Liver (tissue), 9 donors: ENCODE data around the gene ACKR4. TPM values are rescaled to one million over a fixed set of nuclear protein-coding genes. Genes with fewer than 3 reads are reported as not detected.
"Not testable (repeated sequence)": the region's sequence is repeated elsewhere in the genome, so short reads cannot be mapped to it uniquely, and the experiment has no call there.

ENCODE experiments used
- DNase-seq: peaks from one replicate; pipeline ENCODE4 v3.0.0-alpha.2; 2017; ENCODE audit warnings: low spot score
- H3K27ac ChIP-seq, 2 donors: one replicate each; pipeline ENCODE4 v1.7.0; 2013; ENCODE audit warnings: inconsistent platforms in 2 of 2, low read length in 2 of 2, control low read depth in 1 of 2, low read depth in 1 of 2, mild to moderate bottlenecking in 1 of 2
- H3K27me3 ChIP-seq, 4 donors: one replicate each; pipeline versions ENCODE4 v1.6.1 to v1.7.0; 2013; ENCODE audit warnings: low read length in 3 of 4, inconsistent platforms in 1 of 4, mild to moderate bottlenecking in 1 of 4, moderate library complexity in 1 of 4; ENCODE audit not compliant: control insufficient read depth in 4 of 4, insufficient read depth in 4 of 4
- H3K36me3 ChIP-seq, 4 donors: one replicate each; pipeline versions ENCODE4 v1.6.1 to v1.7.0; 2013; ENCODE audit warnings: low read length in 3 of 4, mild to moderate bottlenecking in 3 of 4, low read depth in 1 of 4, moderate library complexity in 1 of 4; ENCODE audit not compliant: control insufficient read depth in 4 of 4, insufficient read depth in 3 of 4
- H3K4me1 ChIP-seq, 4 donors: one replicate each; pipeline versions ENCODE4 v1.6.1 to v1.7.0; 2013; ENCODE audit warnings: low read length in 3 of 4, mild to moderate bottlenecking in 3 of 4, moderate library complexity in 1 of 4; ENCODE audit not compliant: control insufficient read depth in 4 of 4, insufficient read depth in 4 of 4
- H3K4me3 ChIP-seq, 3 donors: one replicate each; pipeline versions ENCODE4 v1.6.1 to v1.7.0; 2013; ENCODE audit warnings: low read length in 3 of 3, control low read depth in 1 of 3, low read depth in 1 of 3, mild to moderate bottlenecking in 1 of 3
- H3K9ac ChIP-seq, 2 donors: one replicate each; pipeline ENCODE4 v1.7.0; 2013; ENCODE audit warnings: low read length in 2 of 2, mild to moderate bottlenecking in 2 of 2, moderate library complexity in 2 of 2, control low read depth in 1 of 2, low read depth in 1 of 2
- H3K9me3 ChIP-seq, 4 donors: one replicate each; pipeline versions ENCODE4 v1.6.1 to v1.7.0; 2013; ENCODE audit warnings: low read length in 3 of 4; ENCODE audit not compliant: control insufficient read depth in 4 of 4
- ATF3 ChIP-seq: IDR thresholded peaks from 2 replicates; pipeline ENCODE4 v1.6.1; 2016; ENCODE audit warnings: antibody characterized with exemption
- CTCF ChIP-seq: fragments of 150-350 bp; IDR thresholded peaks from 2 replicates; pipeline ENCODE4 v1.5.1; 2017; ENCODE audit warnings: improper control_type of control experiment, low read depth, low read length; ENCODE audit not compliant: missing input control
- EGR1 ChIP-seq, 2 donors: IDR thresholded peaks; 2 replicates each; pipeline ENCODE4 v1.6.1; 2016 to 2018; ENCODE audit warnings: antibody characterized with exemption in 2 of 2, low read depth in 2 of 2
- FOXA1 ChIP-seq: IDR thresholded peaks from 2 replicates; pipeline ENCODE4 v1.6.1; 2016; ENCODE audit warnings: antibody characterized with exemption
- FOXA2 ChIP-seq: IDR thresholded peaks from 2 replicates; pipeline ENCODE4 v1.6.1; 2016; ENCODE audit warnings: antibody characterized with exemption
- GABPA ChIP-seq, 2 donors: IDR thresholded peaks in 1 of 2; conservative IDR thresholded peaks in 1 of 2; 2 replicates each; pipeline ENCODE4 v1.6.1; 2016; ENCODE audit warnings: antibody characterized with exemption in 2 of 2, mild to moderate bottlenecking in 1 of 2, moderate library complexity in 1 of 2
- HNF4A ChIP-seq, 2 donors: conservative IDR thresholded peaks; 2 replicates each; pipeline ENCODE4 v1.6.1; 2016; ENCODE audit warnings: antibody characterized with exemption in 2 of 2, mild to moderate bottlenecking in 2 of 2
- HNF4G ChIP-seq: IDR thresholded peaks from 2 replicates; pipeline ENCODE4 v1.6.1; 2016; ENCODE audit warnings: antibody characterized with exemption
- JUND ChIP-seq, 2 donors: IDR thresholded peaks; 2 replicates each; pipeline ENCODE4 v1.6.1; 2016; ENCODE audit warnings: antibody characterized with exemption in 2 of 2
- MAX ChIP-seq: IDR thresholded peaks from 2 replicates; pipeline ENCODE4 v1.6.1; 2016; ENCODE audit warnings: antibody characterized with exemption
- NR2F2 ChIP-seq: IDR thresholded peaks from 2 replicates; pipeline ENCODE4 v1.6.1; 2016; ENCODE audit warnings: antibody characterized with exemption
- RAD21 ChIP-seq, 2 donors: IDR thresholded peaks; 2 replicates each; pipeline ENCODE4 v1.6.1; 2016; ENCODE audit warnings: antibody characterized with exemption in 2 of 2, mild to moderate bottlenecking in 2 of 2
- REST ChIP-seq: IDR thresholded peaks from 2 replicates; pipeline ENCODE4 v1.6.1; 2016; ENCODE audit warnings: antibody characterized with exemption, mild to moderate bottlenecking
- RXRA ChIP-seq, 2 donors: IDR thresholded peaks; 2 replicates each; pipeline ENCODE4 v1.6.1; 2017 to 2018; ENCODE audit warnings: antibody characterized with exemption in 2 of 2, mild to moderate bottlenecking in 1 of 2
- SP1 ChIP-seq: IDR thresholded peaks from 2 replicates; pipeline ENCODE4 v1.6.1; 2018; ENCODE audit warnings: antibody characterized with exemption, mild to moderate bottlenecking
- TAF1 ChIP-seq: conservative IDR thresholded peaks from 2 replicates; pipeline ENCODE4 v1.6.1; 2016; ENCODE audit warnings: antibody characterized with exemption, mild to moderate bottlenecking
- YY1 ChIP-seq: IDR thresholded peaks from 2 replicates; pipeline ENCODE4 v1.6.1; 2016; ENCODE audit warnings: antibody characterized with exemption, mild to moderate bottlenecking
- ZBTB33 ChIP-seq: IDR thresholded peaks from 2 replicates; pipeline ENCODE4 v1.6.1; 2016; ENCODE audit warnings: antibody characterized with exemption
- WGBS: extraction: QIAGEN DNeasy Blood & Tissue Kit; methylation state at CpG from one replicate; pipeline ENCODE4 v1.1.7; 2013; 5-methylcytosine and 5-hydroxymethylcytosine counted together
- polyA plus RNA-seq, 2 donors: library from polyadenylated mRNA; stranded (reverse) in 1 of 2; unstranded in 1 of 2; fragments of 200-250 nt in 1 of 2; fragments of >200 nt in 1 of 2; fragmentation: Nextera tagmentation in 1 of 2; extraction: Ambion mirVana in 1 of 2; gene quantifications; one replicate each; pipeline versions ENCODE4 v1.2.1 to v1.2.3, GENCODE V29; 2013 to 2015
- total RNA-seq, 2 donors: library from RNA; depleted of rRNA; stranded (reverse); fragments of >200 nt; gene quantifications; one replicate each; pipeline ENCODE4 v1.2.3, GENCODE V29; 2014
- donor health status: healthy.
- donor health status: healthy.
- donor health status: healthy.
- donor health status: healthy.
- donor health status: healthy.

The ACKR4 gene
- total and polyA plus RNA-seq, 4 donors: 0.21 to 0.71 (median 0.31) TPM

- not testable (repeated sequence) for H3K9ac ChIP-seq, H3K4me1 ChIP-seq, H3K9me3 ChIP-seq, DNase-seq, H3K27me3 ChIP-seq, H3K4me3 ChIP-seq, H3K27ac ChIP-seq
- peaks cover 1 to 40% (median 31%) of the 10 kb centered on the region in 4 donors for H3K36me3 ChIP-seq
- 92% methylated on average over 2 of the region's 2 CpGs for whole genome bisulfite sequencing
Measured at GRCh38 chr3:132641427-132641826, 44.4 kb downstream of the ACKR4 start.

- no peak overlapping the region for H3K27ac ChIP-seq
- DNase-seq: no peak
- H3K9me3 ChIP-seq: no peaks in the 10 kb centered on the region
- no peak overlapping the region for H3K4me3 ChIP-seq
- no peak overlapping the region for H3K9ac ChIP-seq
- H3K4me1 ChIP-seq: no peaks in the 10 kb centered on the region
- 72% methylated on average over 5 of the region's 5 CpGs for WGBS
- H3K27me3 ChIP-seq: no peaks in the 10 kb centered on the region
- H3K36me3 ChIP-seq: peaks cover 1 to 36% (median 26%) of the 10 kb centered on the region in 4 donors
- TF ChIP-seq JUND (IDR thresholded peaks at IDR 0.05) (no peak), YY1 (no peak), CTCF (peak; percentile 64), HNF4A (conservative IDR thresholded peaks at IDR 0.05) (no peak), HNF4G (no peak), EGR1 (IDR thresholded peaks at IDR 0.05; ENCODE audit: low read depth in 2 of 2) (no peak), GABPA (IDR thresholded peaks at IDR 0.05 in 1 of 2, conservative IDR thresholded peaks at IDR 0.05 in 1 of 2) (no peak), SP1 (no peak), FOXA2 (peak; percentile 16), RXRA (IDR thresholded peaks at IDR 0.05) (no peak), FOXA1 (peak; percentile 23), NR2F2 (no peak), ATF3 (no peak), RAD21 (IDR thresholded peaks at IDR 0.05) (peak; percentile 82 to 85), MAX (no peak), TAF1 (no peak), ZBTB33 (no peak), REST (no peak)
Measured at GRCh38 chr3:132641837-132642538, 44.9 kb downstream of the ACKR4 start.
